Fibroblast of villous mesenchyme (primary cell): ENCODE data around the gene KDM2A. TPM values are rescaled to one million over a fixed set of nuclear protein-coding genes. Genes with fewer than 3 reads are reported as not detected.
A peak's percentile ranks its signal among the peaks of the same experiment; 100 is the strongest.

ENCODE experiments used
- DNase-seq: peaks from one replicate; pipeline ENCODE4 v3.0.0-alpha.2; 2010; ENCODE audit warnings: low read depth
- H3K4me3 ChIP-seq: 2 replicates; pipeline ENCODE4 v1.5.1; 2011; ENCODE audit warnings: low read depth, mild to moderate bottlenecking, low read length
- CTCF ChIP-seq: IDR thresholded peaks from 2 replicates; pipeline ENCODE4 v1.5.1; 2012; ENCODE audit warnings: low read depth, mild to moderate bottlenecking, low read length; ENCODE audit not compliant: insufficient read depth
- total RNA-seq: library from RNA; depleted of rRNA; stranded (reverse); fragments of >200 nt; gene quantifications from 2 replicates; pipeline ENCODE4 v1.2.3, GENCODE V29; 2012

Gene KDM2A
- total RNA-seq, 1 donor: 50.5 TPM

- H3K4me3 ChIP-seq: no peak overlapping the region
- no peak for TF ChIP-seq CTCF
- DNase-seq: no peak
Observed at GRCh38 chr11:67273260-67273990, 154.4 kb downstream of the KDM2A start.

GRCh38 chr11:67274768-67275605, 155.9 kb downstream of the KDM2A start:
- no peak for TF ChIP-seq CTCF
- no peak overlapping the region for H3K4me3 ChIP-seq
- no peak for DNase-seq

GRCh38 chr11:67275606-67276409, 156.7 kb downstream of the KDM2A start:
- no peak for TF ChIP-seq CTCF
- no peak overlapping the region for H3K4me3 ChIP-seq
- DNase-seq: no peak

GRCh38 chr11:67276781-67277230, 157.7 kb downstream of the KDM2A start:
- peak overlapping the region; percentile 43 for H3K4me3 ChIP-seq
- peak; percentile 38 for TF ChIP-seq CTCF
- DNase-seq: peak; percentile 52

- peak; percentile 79 for DNase-seq
- no peak for TF ChIP-seq CTCF
- peak overlapping the region; percentile 43 for H3K4me3 ChIP-seq
Observed at GRCh38 chr11:67277231-67277961, 158.3 kb downstream of the KDM2A start.
